NCI-H2107 treated with DMSO at 0.1 percent for 48 hours (cell line): ENCODE measurements around the gene LPCAT4.
"Not testable (repeated sequence)": the region's sequence is repeated elsewhere in the genome, so short reads cannot be mapped to it uniquely, and the experiment has no call there.

Source experiments
- DNase-seq: peaks from one replicate; lab custom pipeline; 2025; ENCODE audit not compliant: unreplicated experiment; lab: John Stamatoyannopoulos, UW

Gene LPCAT4

GRCh38 chr15:34362047-34362773 is 4.8 kb downstream of the LPCAT4 start:
- DNase-seq, result no peak

- DNase-seq, result no peak
Measured at GRCh38 chr15:34361278-34361677, 5.7 kb downstream of the LPCAT4 start.

- DNase-seq, result no peak
Measured at GRCh38 chr15:34360298-34360697, 6.7 kb downstream of the LPCAT4 start.

- no peak for DNase-seq
Measured at GRCh38 chr15:34359416-34359815, 7.6 kb downstream of the LPCAT4 start.

GRCh38 chr15:34358948-34359347 is 8.0 kb downstream of the LPCAT4 start:
- no peak for DNase-seq

GRCh38 chr15:34358367-34358766 is 8.6 kb downstream of the LPCAT4 start:
- DNase-seq, result no peak

GRCh38 chr15:34357653-34358052 is 9.3 kb downstream of the LPCAT4 start:
- no peak for DNase-seq

GRCh38 chr15:34355241-34355640 is 11.8 kb downstream of the LPCAT4 start:
- no peak for DNase-seq

GRCh38 chr15:34354286-34354685 is 12.7 kb downstream of the LPCAT4 start:
- DNase-seq, result no peak

- DNase-seq, result no peak
Measured at GRCh38 chr15:34353627-34354026, 13.4 kb downstream of the LPCAT4 start.

- not testable (repeated sequence) for DNase-seq
Measured at GRCh38 chr15:34352996-34353395, 14.0 kb downstream of the LPCAT4 start.

- DNase-seq, result no peak
Measured at GRCh38 chr15:34349769-34350168, 17.2 kb downstream of the LPCAT4 start.

- no peak for DNase-seq
Measured at GRCh38 chr15:34348735-34349300, 18.2 kb downstream of the LPCAT4 start.

GRCh38 chr15:34347951-34348638 is 18.9 kb downstream of the LPCAT4 start:
- no peak for DNase-seq

GRCh38 chr15:34342737-34343575 is 24.0 kb downstream of the LPCAT4 start, which contains the start of the genes NOP10 and NUTM1:
Gene NOP10, minus strand, starts transcription at chr15:34343136. Its CDS starts 63 bp downstream, at chr15:34343073.
Gene NUTM1, plus strand, starts transcription at chr15:34343315. Its CDS starts 382 bp downstream, at chr15:34343697.
- peak; percentile 37 for DNase-seq

- not testable (repeated sequence) for DNase-seq
Measured at GRCh38 chr15:34342213-34342736, 24.7 kb downstream of the LPCAT4 start.

- no peak for DNase-seq
Measured at GRCh38 chr15:34341381-34342212, 25.4 kb downstream of the LPCAT4 start.

GRCh38 chr15:34339946-34340345 is 27.1 kb downstream of the LPCAT4 start:
- no peak for DNase-seq

GRCh38 chr15:34338347-34338746 is 28.6 kb downstream of the LPCAT4 start:
- DNase-seq, result no peak
